HEK293 (cell line): ENCODE data around the gene ATAD2B.

ENCODE experiments used
- CTCF ChIA-PET: fragments of 350-600 bp; formaldehyde crosslinking; extraction: SDS; loops from one replicate; lab custom pipeline; 2021; ENCODE audit warnings: antibody characterized with exemption; lab: Yijun Ruan, JAX
- POLR2A ChIA-PET: fragments of 300-600 bp; formaldehyde crosslinking; extraction: SDS; loops from one replicate; lab custom pipeline; 2020; ENCODE audit warnings: antibody characterized with exemption, inconsistent platforms; lab: Yijun Ruan, JAX
- H3K27ac ChIP-seq: fragments of 200-500 bp; sonication (Bioruptor generic); 2 replicates; pipeline ENCODE4 v1.5.1; 2014; ENCODE audit warnings: low read depth, low read length, control low read depth, inconsistent platforms; ENCODE audit errors: extremely low read depth
- H3K36me3 ChIP-seq, 2 experiments: fragments of 200-500 bp in 1 of 2; sonication (Bioruptor generic) in 1 of 2; 1 replicate in 1 of 2; 2 replicates in 1 of 2; pipeline ENCODE4 v1.5.1; 2014 to 2017; ENCODE audit warnings: inconsistent platforms in 2 of 2, low read length in 2 of 2; ENCODE audit not compliant: control insufficient read depth in 2 of 2, insufficient read depth in 1 of 2
- H3K4me1 ChIP-seq: fragments of 200-500 bp; sonication (Bioruptor generic); 2 replicates; pipeline ENCODE4 v1.5.1; 2014; ENCODE audit warnings: mild to moderate bottlenecking, low read length, inconsistent platforms; ENCODE audit not compliant: control insufficient read depth, insufficient read depth
- H3K4me3 ChIP-seq: 2 replicates; pipeline ENCODE4 v1.5.1; 2011; ENCODE audit warnings: low read depth, mild to moderate bottlenecking, control low read depth, low read length, moderate library complexity
- H3K9me3 ChIP-seq: fragments of 200-500 bp; sonication (Bioruptor generic); 2 replicates; pipeline ENCODE4 v1.5.1; 2014; ENCODE audit warnings: low read depth, low read length, inconsistent platforms; ENCODE audit not compliant: control insufficient read depth, insufficient read depth
- GFI1B ChIP-seq: fragments of 450-650 bp; formaldehyde crosslinking; IDR thresholded peaks from 2 replicates; pipeline ENCODE4 v1.5.1; 2016; ENCODE audit warnings: missing biosample characterization, missing genetic modification characterization
- HIC1 ChIP-seq: fragments of 450-650 bp; formaldehyde crosslinking; IDR thresholded peaks from 2 replicates; pipeline ENCODE4 v1.5.1; 2016; ENCODE audit warnings: missing biosample characterization, missing genetic modification characterization
- INSM2 ChIP-seq: fragments of 450-650 bp; formaldehyde crosslinking; IDR thresholded peaks from 2 replicates; pipeline ENCODE4 v1.5.1; 2016; ENCODE audit warnings: missing biosample characterization, missing genetic modification characterization
- KLF7 ChIP-seq: fragments of 450-650 bp; formaldehyde crosslinking; IDR thresholded peaks from 2 replicates; pipeline ENCODE4 v1.5.1; 2016; ENCODE audit warnings: missing biosample characterization, missing genetic modification characterization, borderline replicate concordance
- KLF8 ChIP-seq: fragments of 450-650 bp; formaldehyde crosslinking; IDR thresholded peaks from 2 replicates; pipeline ENCODE4 v1.5.1; 2016; ENCODE audit warnings: missing biosample characterization, missing genetic modification characterization
- MZF1 ChIP-seq: fragments of 450-650 bp; formaldehyde crosslinking; IDR thresholded peaks from 2 replicates; pipeline ENCODE4 v1.5.1; 2017; ENCODE audit warnings: missing biosample characterization, missing genetic modification characterization, borderline replicate concordance
- OSR2 ChIP-seq: fragments of 450-650 bp; formaldehyde crosslinking; IDR thresholded peaks from 2 replicates; pipeline ENCODE4 v1.5.1; 2016; ENCODE audit warnings: missing biosample characterization, missing genetic modification characterization
- REPIN1 ChIP-seq: fragments of 450-650 bp; formaldehyde crosslinking; IDR thresholded peaks from 2 replicates; pipeline ENCODE4 v1.5.1; 2017; ENCODE audit warnings: missing biosample characterization, missing genetic modification characterization, low read depth
- SP3 ChIP-seq: fragments of 450-650 bp; formaldehyde crosslinking; IDR thresholded peaks from 2 replicates; pipeline ENCODE4 v1.5.1; 2016; ENCODE audit warnings: missing biosample characterization, missing genetic modification characterization
- TRIM28 ChIP-seq: IDR thresholded peaks from 2 replicates; pipeline ENCODE4 v1.6.1; 2011; ENCODE audit warnings: low read length, control low read depth, borderline replicate concordance
- ZBTB21 ChIP-seq: fragments of 450-650 bp; formaldehyde crosslinking; IDR thresholded peaks from 2 replicates; pipeline ENCODE4 v1.5.1; 2017; ENCODE audit warnings: missing biosample characterization, missing genetic modification characterization
- ZBTB8A ChIP-seq: fragments of 450-650 bp; formaldehyde crosslinking; IDR thresholded peaks from 2 replicates; pipeline ENCODE4 v1.5.1; 2016; ENCODE audit warnings: missing biosample characterization, missing genetic modification characterization
- ZNF140 ChIP-seq: fragments of 450-650 bp; formaldehyde crosslinking; IDR thresholded peaks from 2 replicates; pipeline ENCODE4 v1.5.1; 2016; ENCODE audit warnings: missing biosample characterization, missing genetic modification characterization
- ZNF211 ChIP-seq: fragments of 450-650 bp; formaldehyde crosslinking; IDR thresholded peaks from 2 replicates; pipeline ENCODE4 v1.5.1; 2016; ENCODE audit warnings: low read depth, missing biosample characterization, missing genetic modification characterization
- ZNF214 ChIP-seq: fragments of 450-650 bp; formaldehyde crosslinking; IDR thresholded peaks from 2 replicates; pipeline ENCODE4 v1.5.1; 2017; ENCODE audit warnings: missing biosample characterization, mild to moderate bottlenecking, missing genetic modification characterization, borderline replicate concordance
- ZNF221 ChIP-seq: fragments of 450-650 bp; formaldehyde crosslinking; IDR thresholded peaks from 2 replicates; pipeline ENCODE4 v1.5.1; 2017; ENCODE audit warnings: missing biosample characterization, missing genetic modification characterization, borderline replicate concordance
- ZNF335 ChIP-seq: fragments of 450-650 bp; formaldehyde crosslinking; conservative IDR thresholded peaks from 2 replicates; pipeline ENCODE4 v1.5.1; 2016; ENCODE audit warnings: missing biosample characterization, missing genetic modification characterization
- ZNF362 ChIP-seq: fragments of 450-650 bp; formaldehyde crosslinking; IDR thresholded peaks from 2 replicates; pipeline ENCODE4 v1.5.1; 2016; ENCODE audit warnings: missing biosample characterization, missing genetic modification characterization
- ZNF366 ChIP-seq: fragments of 450-650 bp; formaldehyde crosslinking; conservative IDR thresholded peaks from 2 replicates; pipeline ENCODE4 v1.5.1; 2016; ENCODE audit warnings: missing biosample characterization, missing genetic modification characterization
- ZNF37A ChIP-seq: fragments of 450-650 bp; IDR thresholded peaks from 2 replicates; pipeline ENCODE4 v1.5.1; 2018; ENCODE audit warnings: missing biosample characterization, missing genetic modification characterization
- ZNF571 ChIP-seq: fragments of 450-650 bp; formaldehyde crosslinking; IDR thresholded peaks from 2 replicates; pipeline ENCODE4 v1.5.0; 2017; ENCODE audit warnings: missing biosample characterization, missing genetic modification characterization
- ZNF629 ChIP-seq: fragments of 450-650 bp; formaldehyde crosslinking; IDR thresholded peaks from 2 replicates; pipeline ENCODE4 v1.5.1; 2017; ENCODE audit warnings: missing biosample characterization, missing genetic modification characterization
- ZNF654 ChIP-seq: fragments of 450-650 bp; formaldehyde crosslinking; IDR thresholded peaks from 2 replicates; pipeline ENCODE4 v1.5.1; 2016; ENCODE audit warnings: low read depth, missing biosample characterization, missing genetic modification characterization
- ZNF707 ChIP-seq: fragments of 450-650 bp; formaldehyde crosslinking; IDR thresholded peaks from 2 replicates; pipeline ENCODE4 v1.5.1; 2016; ENCODE audit warnings: missing biosample characterization, missing genetic modification characterization
- ZNF837 ChIP-seq: fragments of 450-650 bp; formaldehyde crosslinking; IDR thresholded peaks from 2 replicates; pipeline ENCODE4 v1.5.1; 2016; ENCODE audit warnings: missing biosample characterization, missing genetic modification characterization
- ZSCAN16 ChIP-seq: fragments of 450-650 bp; formaldehyde crosslinking; IDR thresholded peaks from 2 replicates; pipeline ENCODE4 v1.5.1; 2016; ENCODE audit warnings: missing biosample characterization, missing genetic modification characterization

ATAD2B gene

GRCh38 chr2:23916727-23917405 lies 10.1 kb downstream of the ATAD2B start:
- CTCF ChIA-PET = no interaction called here
- no peaks in the 10 kb centered on the region for H3K36me3 ChIP-seq
- no peaks in the 10 kb centered on the region for H3K9me3 ChIP-seq
- H3K4me3 ChIP-seq = no peak overlapping the region
- TF ChIP-seq ZNF335 (tag by site-specific recombination) (peak; percentile 29; the same call in 1 of the 2 replicates), KLF7 (tag by site-specific recombination) (no peak), TRIM28 (peak; percentile 59; the same call in 1 of the 2 replicates), ZBTB8A (tag by site-specific recombination) (peak; percentile 46), ZNF571 (tag by site-specific recombination) (no peak), GFI1B (no peak), ZNF837 (tag by site-specific recombination) (no peak)
- POLR2A ChIA-PET = no interaction called here
- peaks cover 19% of the 10 kb centered on the region for H3K4me1 ChIP-seq
- H3K27ac ChIP-seq = no peak overlapping the region; the same call in 1 of the 2 replicates

- Histone ChIP-seq H3K4me3 (no peak overlapping the region), H3K4me1 (peaks cover 8% of the 10 kb centered on the region; the same call in 1 of the 2 replicates), H3K9me3 (no peaks in the 10 kb centered on the region), H3K27ac (no peak overlapping the region), H3K36me3 (no peaks in the 10 kb centered on the region)
- POLR2A ChIA-PET = interaction anchor here (1.1 to 1.6 kb wide), 2 partner anchors 10 to 12 kb away, joined by 3 to 4 read pairs; partner anchors contain the start of gene ATAD2B
- CTCF ChIA-PET = interaction anchor here (0.7 kb wide), 2 partner anchors 164 to 168 kb away, joined by 3 read pairs; no protein-coding TSS in a partner anchor
- TF ChIP-seq OSR2 (peak; percentile 59; the same call in 1 of the 2 replicates), ZNF214 (tag by site-specific recombination) (no peak), MZF1 (tag by site-specific recombination) (no peak), ZNF140 (tag by site-specific recombination) (no peak), ZNF707 (no peak), ZNF211 (tag by site-specific recombination) (no peak), ZNF221 (no peak), ZNF362 (tag by site-specific recombination) (peak; percentile 63), ZNF37A (tag by site-specific recombination) (no peak), KLF8 (no peak), REPIN1 (no peak)
Measured at GRCh38 chr2:23915327-23915726, 11.6 kb downstream of the ATAD2B start.

- Histone ChIP-seq H3K36me3 (no peaks in the 10 kb centered on the region), H3K27ac (no peak overlapping the region), H3K4me1 (peaks cover 6% of the 10 kb centered on the region; the same call in 1 of the 2 replicates), H3K9me3 (no peaks in the 10 kb centered on the region), H3K4me3 (no peak overlapping the region)
- ChIA-PET CTCF (interaction anchor here (0.7 to 1.0 kb wide), 3 partner anchors 13 to 112 kb away, joined by 3 to 4 read pairs (median 4); no protein-coding TSS in a partner anchor), POLR2A (no interaction called here)
- TF ChIP-seq ZSCAN16 (tag by site-specific recombination) = 0 out of 2 replicates have a peak, but pooled peaks have one; percentile 66
- TF ChIP-seq SP3 (tag by site-specific recombination) = 0 out of 2 replicates have a peak, but pooled peaks have one; percentile 8
- 0 out of 2 replicates have a peak, but pooled peaks have one; percentile 20 for TF ChIP-seq ZNF366 (tag by site-specific recombination)
- TF ChIP-seq HIC1 (tag by site-specific recombination) = 0 out of 2 replicates have a peak, but pooled peaks have one; percentile 20
- 0 out of 2 replicates have a peak, but pooled peaks have one; percentile 34 for TF ChIP-seq INSM2 (tag by site-specific recombination)
- TF ChIP-seq ZNF654 (tag by site-specific recombination) = no peak
- peak; percentile 44; the same call in 1 of the 2 replicates for TF ChIP-seq ZNF629
- TF ChIP-seq ZBTB21 (tag by site-specific recombination) = no peak
Measured at GRCh38 chr2:23912054-23912453, 14.9 kb downstream of the ATAD2B start.
